GM18951 (cell line): ENCODE results near the gene MAG.

Experiments used
- POLR2A ChIP-seq: IDR thresholded peaks from 4 replicates; pipeline ENCODE4 v1.6.1; 2011; ENCODE audit warnings: mild to moderate bottlenecking; ENCODE audit not compliant: insufficient read length, insufficient read depth; ENCODE audit errors: extremely low read depth
- in situ Hi-C: fragments of 300-500 bp; cut with MboI; formaldehyde crosslinking; loops from one replicate; pipeline ENCODE4 v1.12.0; 2022; ENCODE audit warnings: low sequenced_read_pairs, mixed read lengths, inconsistent platforms; ENCODE audit not compliant: unreplicated experiment

Gene MAG

GRCh38 chr19:35268536-35269437, 23.2 kb upstream of the MAG start, which contains the start of gene USF2:
Gene USF2, plus strand, starts transcription at chr19:35268962. Its CDS starts 140 bp downstream, at chr19:35269102.
- in situ Hi-C loops, result no loop called here
- no peak for TF ChIP-seq POLR2A

GRCh38 chr19:35269438-35270117, 22.4 kb upstream of the MAG start:
- peak; percentile 45 for TF ChIP-seq POLR2A
- in situ Hi-C loops, result no loop called here

- in situ Hi-C loops, result no loop called here
Observed at GRCh38 chr19:35270381-35270811, 21.6 kb upstream of the MAG start.

GRCh38 chr19:35271546-35271945, 20.4 kb upstream of the MAG start:
- in situ Hi-C loops, result no loop called here

More at GRCh38 chr19:35270381-35270811, 21.6 kb upstream of the MAG start:
- TF ChIP-seq POLR2A, result peak; percentile 0

GRCh38 chr19:35272122-35272719, 19.7 kb upstream of the MAG start:
- in situ Hi-C loops, result no loop called here
- TF ChIP-seq POLR2A, result no peak

More at GRCh38 chr19:35271546-35271945, 20.4 kb upstream of the MAG start:
- no peak for TF ChIP-seq POLR2A

GRCh38 chr19:35272954-35273649, 18.9 kb upstream of the MAG start:
- TF ChIP-seq POLR2A, result no peak
- in situ Hi-C loops, result no loop called here

GRCh38 chr19:35273686-35274259, 18.2 kb upstream of the MAG start:
- in situ Hi-C loops, result no loop called here
- no peak for TF ChIP-seq POLR2A

GRCh38 chr19:35274323-35274722, 17.6 kb upstream of the MAG start:
- TF ChIP-seq POLR2A, result no peak
- in situ Hi-C loops, result no loop called here

- TF ChIP-seq POLR2A, result no peak
- in situ Hi-C loops, result no loop called here
Observed at GRCh38 chr19:35276706-35277281, 15.2 kb upstream of the MAG start.

- in situ Hi-C loops, result no loop called here
Observed at GRCh38 chr19:35278578-35279284, 13.2 kb upstream of the MAG start.

GRCh38 chr19:35279374-35279773, 12.6 kb upstream of the MAG start:
- in situ Hi-C loops, result no loop called here
- TF ChIP-seq POLR2A, result no peak

More at GRCh38 chr19:35278578-35279284, 13.2 kb upstream of the MAG start:
- no peak for TF ChIP-seq POLR2A
